Ecto neural progenitor cell (in vitro differentiated cells): ENCODE measurements around the gene DPPA2.

Experiments used
- DNase-seq: peaks from one replicate; pipeline ENCODE4 v3.0.0-alpha.2; 2018; ENCODE audit warnings: low spot score

DPPA2 gene

DNA sequence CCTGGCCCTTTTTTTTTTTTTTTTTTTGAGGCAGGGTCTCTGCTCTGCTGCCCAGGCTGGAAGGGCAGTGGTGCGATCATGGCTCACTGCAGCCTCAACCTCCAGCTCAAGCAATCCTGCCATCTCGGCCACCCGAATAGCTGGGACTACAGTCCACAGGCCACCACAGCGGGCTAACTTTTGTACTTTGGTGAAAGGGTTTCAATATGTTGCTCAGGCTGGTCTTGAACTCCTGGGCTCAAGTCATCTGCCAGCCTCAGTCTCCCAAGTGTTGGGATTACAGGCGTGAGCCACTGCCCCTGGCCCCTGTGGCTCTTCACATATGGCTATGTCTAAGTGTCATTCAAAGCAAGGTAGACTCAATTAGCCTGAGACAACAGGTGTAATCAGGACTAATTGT, 8.8 kb upstream of the DPPA2 start:
- DNase-seq = no peak

DNA sequence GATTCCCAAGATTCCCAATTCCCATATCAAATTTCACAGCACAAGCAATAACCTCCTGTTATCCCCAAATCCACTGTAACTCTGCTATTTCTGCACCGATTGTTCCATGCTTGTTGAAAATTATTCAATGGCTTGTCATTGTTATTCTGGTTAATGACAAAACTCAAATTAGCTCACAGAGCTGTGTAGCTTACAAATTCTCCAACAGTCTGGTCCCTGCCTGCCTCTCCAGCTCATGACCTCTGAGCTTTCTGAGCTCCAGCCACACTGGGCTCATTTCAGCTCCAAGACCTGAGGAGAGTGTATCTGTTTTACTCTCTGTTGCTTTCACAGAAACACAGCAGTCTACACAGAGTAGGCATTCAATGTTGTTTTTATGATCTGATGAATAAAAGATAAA, 3.3 kb downstream of the DPPA2 start:
- DNase-seq = no peak

DNA sequence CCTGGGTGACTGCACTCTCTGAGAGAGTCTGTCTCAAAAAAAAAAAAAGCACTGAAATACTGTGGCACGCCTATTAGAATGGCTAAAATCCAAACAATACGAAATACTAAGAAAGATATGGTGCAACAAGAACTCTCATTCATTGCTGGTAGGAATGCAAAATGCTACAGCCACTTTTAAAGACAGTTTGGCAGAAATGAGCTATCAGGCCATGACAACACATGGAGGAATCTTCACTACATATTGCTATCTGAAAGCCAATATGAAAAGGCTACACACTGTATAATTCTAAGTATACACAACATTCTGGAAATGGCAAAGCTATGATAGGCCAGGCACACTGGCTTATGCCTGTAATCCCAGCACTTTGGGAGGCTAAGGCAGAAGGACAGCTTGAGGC, 18.8 kb downstream of the DPPA2 start:
- DNase-seq = no peak

DNA sequence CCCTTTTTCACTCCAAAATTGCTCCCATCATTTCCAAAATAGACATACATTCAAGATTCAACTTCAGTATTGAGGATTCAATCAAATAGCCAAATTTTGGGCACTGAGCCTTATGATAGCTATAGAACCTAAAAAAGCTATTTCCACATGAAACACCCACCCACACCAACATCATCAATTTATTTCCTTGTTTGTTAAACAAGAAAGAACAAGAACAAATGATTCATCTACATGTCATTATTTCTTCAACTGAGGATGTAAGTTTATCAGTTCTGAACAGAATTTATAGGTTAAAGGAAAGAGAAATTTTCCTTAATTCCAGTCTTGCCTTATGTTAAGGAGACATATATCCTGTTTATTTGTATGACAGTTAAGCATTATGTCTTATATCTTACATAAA, 32.2 kb downstream of the DPPA2 start:
- DNase-seq = no peak

DNA sequence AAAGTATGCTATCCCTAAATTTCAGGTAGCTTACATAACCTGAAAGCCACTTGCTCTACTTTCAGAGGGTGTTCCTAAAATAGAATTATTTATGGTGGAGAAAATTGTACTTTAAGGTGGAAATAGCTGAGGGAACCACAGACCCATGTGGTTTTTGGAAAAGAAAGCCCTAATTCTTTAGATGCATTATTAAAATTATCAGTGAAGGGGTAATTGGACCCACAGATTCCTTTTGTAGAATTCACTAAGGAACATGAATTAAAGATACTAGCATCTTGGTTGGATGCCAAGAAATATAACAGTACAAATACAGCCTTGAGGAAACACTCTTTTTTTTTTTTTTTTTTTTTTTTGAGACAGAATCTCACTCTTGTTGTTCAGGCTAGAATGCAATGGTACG, 37.8 kb downstream of the DPPA2 start:
- DNase-seq = no peak

DNA sequence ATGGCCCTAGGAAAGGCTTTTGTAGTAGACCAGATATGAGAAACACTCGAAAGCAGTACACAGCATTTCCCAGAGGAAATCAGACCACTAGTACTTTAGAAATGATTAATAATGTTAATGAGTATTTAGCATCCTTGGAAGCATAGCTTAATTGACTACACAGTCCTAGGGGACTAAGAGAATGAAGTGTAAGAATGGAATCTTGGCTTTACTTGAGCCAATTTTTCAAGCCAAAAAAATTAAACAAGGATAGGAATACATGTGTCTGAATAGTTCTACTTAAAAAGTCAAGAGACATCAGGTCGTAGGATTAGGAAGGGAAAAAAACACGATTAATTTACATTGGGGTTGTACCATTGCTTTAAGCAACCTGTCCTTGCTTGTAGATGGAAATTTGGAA, 38.2 kb downstream of the DPPA2 start:
- DNase-seq = no peak

DNA sequence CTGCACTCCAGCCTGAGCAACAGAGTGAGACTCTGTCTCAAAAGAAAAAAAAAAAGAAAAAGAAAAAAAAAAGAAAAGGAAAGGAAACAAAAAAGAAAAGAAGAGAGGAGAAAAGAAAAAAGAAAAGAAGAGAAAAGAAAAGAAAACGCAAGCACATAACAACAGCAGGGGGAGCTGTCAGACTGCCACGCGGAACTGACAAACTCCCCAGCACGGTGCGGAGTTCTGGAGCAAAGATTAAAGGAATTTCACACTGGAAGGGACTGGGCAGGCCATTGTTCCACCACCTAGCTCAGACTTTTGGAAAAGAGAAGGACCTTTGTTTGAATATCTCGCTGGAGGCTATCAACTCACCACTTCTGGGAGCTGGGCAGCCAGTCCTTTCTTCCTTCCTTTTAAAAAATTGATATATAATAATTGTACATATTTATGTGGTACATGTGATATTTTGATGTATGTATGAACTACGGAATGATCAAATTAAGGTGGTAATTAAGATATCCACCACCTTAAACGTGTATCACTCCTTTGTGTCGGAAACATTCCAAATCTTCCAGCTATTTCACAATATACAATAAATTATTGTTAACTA, 40.5 kb downstream of the DPPA2 start:
- DNase-seq = peak; percentile 72

DNA sequence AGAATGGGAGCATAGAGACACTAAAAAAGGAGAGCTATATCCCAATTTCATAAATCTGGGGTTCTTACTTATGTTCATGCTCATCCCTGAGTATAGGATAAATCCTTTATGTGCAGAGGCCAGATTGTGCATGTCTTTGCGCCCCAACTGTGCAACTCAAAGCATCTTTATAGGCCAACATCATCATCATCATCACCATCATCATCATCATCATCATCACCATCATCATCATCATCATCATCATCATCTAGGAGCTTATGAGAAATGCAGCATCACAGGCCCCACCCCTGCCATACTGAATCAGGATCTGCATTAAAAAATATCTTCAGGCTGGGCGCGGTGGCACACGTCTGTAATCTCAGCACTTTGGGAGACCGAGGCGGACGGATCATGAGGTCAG, 45.5 kb downstream of the DPPA2 start:
- no peak for DNase-seq

DNA sequence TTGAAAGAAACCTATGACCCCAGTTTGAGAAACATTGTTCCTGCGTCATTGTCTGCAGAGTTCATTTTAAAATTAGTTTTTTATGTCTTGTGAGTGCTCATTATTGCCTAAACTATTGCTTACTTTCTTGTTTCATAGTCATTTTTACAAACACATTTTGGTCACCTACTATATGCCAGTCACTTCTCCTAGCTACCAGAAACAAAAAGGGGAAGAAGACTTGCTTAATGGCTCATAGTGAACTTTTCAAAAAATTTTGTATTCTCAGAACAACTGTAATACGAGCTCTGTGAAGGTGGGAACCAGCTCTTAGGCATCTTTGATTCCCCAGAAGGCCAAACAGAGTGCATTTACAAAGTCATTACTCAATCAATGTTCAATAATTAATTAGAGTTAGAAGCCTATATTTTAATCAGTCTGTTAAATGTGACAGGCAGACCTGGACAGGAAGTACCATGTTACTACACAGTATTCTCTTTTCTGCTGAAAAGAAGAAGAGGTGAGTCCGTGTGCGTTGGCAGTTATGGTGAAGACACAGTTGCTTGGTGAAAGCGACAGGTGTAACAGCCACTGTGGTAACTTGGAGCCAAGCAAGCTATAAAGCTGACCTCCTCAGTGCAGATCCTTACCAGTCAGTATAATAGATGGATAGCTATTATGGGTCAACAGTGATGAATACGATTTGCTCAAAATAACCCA, 46.6 kb downstream of the DPPA2 start:
- no peak for DNase-seq

DNA sequence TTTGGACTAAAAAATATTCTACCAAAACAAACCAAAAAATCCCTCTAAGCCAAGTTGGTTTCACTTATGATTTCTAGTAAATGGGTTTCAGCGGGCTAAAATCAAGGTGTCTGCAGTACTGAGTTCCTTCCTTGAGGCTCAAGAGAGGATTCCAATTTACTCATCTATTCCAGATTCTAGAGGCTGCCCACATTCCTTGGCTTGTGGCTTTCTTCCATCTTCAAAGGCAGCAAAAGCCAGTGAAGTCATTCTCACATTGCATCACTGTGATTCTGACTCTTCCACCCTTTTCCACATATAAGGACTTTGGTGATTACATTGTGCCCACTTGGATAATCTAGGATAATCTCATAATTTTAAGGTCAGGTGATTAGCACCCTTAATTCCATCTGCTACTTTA, 48.1 kb downstream of the DPPA2 start:
- no peak for DNase-seq

DNA sequence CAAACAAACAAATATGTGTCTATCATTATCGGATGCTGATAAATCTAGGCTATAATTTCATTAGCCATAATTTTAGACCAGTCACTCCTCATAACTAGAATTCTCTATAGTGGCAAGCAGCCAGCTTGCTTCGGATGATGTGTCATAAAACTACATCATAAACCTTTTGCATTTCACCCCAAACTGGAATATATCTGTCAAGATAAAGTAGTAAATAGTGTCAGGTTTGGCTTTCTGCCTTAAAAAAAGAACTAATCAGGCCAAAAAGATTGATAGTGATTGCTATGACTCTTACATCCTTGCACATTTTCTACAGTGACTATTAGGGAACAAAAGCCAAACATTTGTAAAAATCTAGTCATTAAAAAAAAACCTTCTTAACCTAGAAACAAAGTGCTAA, 51.0 kb downstream of the DPPA2 start:
- DNase-seq = no peak

DNA sequence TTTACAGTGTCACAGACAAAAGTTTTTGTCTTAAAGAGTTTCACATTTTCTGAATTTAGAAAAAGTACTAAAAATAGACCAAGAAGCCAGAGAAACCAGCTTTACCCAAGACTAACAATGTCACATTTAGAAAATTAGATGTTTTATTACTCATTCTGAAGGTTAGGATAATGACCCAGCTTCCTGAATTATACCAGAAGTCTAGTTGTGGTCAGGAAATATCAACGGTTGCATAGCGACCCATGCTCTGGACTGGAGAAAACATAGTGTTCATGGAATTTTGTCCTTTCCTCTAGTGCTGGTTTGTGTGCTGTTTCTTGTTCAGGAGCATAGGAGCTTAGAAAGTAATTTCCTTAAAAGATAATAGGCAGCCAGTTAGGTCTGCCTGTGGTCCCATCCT, 59.0 kb downstream of the DPPA2 start:
- DNase-seq = no peak

DNA sequence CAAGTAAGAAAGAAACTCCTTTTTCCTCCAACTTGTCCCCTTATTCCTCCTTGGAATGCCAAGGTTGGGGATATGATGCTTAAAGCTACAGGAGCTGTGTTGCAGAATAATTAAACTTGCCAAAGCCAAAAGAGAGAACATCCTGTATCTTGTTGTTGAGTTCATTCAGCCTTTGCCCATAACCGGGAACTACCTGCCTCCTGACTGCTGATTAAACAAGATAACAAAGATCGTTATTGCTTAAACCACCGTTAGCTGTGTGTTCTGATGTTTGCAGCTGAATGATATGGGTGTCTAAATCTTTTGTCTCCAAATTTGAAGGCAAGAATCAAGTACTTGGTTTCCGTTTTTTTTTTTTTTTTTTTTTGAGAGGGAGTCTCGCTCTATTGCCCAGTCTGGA, 61.5 kb downstream of the DPPA2 start:
- no peak for DNase-seq

DNA sequence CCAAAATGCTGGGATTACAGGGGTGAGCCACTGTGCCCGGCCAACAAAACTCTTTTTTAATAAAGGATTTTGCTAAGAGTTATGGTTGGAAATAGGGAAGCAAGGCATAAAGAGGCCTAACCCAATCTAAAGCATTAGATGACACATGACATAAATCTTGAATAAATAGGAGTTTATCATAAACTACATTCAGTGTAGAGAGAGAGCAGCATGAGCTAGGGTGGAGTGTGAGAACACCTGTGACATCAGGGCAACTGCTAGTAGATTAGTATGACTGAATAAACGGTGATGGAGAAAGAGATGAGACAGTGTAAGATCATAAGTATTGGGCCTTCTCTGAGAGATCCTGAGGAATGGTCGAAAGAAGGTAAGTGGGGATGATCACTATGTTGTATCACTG, 63.7 kb downstream of the DPPA2 start:
- DNase-seq = no peak
